GM19455 (cell line): ENCODE measurements around the gene MIS12.

Source experiments
- ATAC-seq: cut with Tn5 transposase; IDR thresholded peaks from one replicate; pipeline ENCODE4 v1.9.1; 2021; ENCODE audit not compliant: unreplicated experiment

Gene MIS12

GRCh38 chr17:5532581-5532980 is 46.2 kb downstream of the MIS12 start:
- ATAC-seq, result no peak

GRCh38 chr17:5533486-5534315 is 47.3 kb downstream of the MIS12 start:
- ATAC-seq, result no peak

- no peak for ATAC-seq
Observed at GRCh38 chr17:5535436-5535835, 49.1 kb downstream of the MIS12 start.

- ATAC-seq, result no peak
Observed at GRCh38 chr17:5536866-5537650, 50.7 kb downstream of the MIS12 start.

- no peak for ATAC-seq
Observed at GRCh38 chr17:5539286-5539685, 52.9 kb downstream of the MIS12 start.

GRCh38 chr17:5540321-5540720 is 54.0 kb downstream of the MIS12 start:
- ATAC-seq, result no peak
